Stimulated activated CD4-positive, alpha-beta T cell treated with anti-CD3 and anti-CD28 coated beads, Interleukin-1b, Interleukin-23, amount 100 ng/mL, for 48 hours (primary cell): ENCODE data around the gene LITAFD.
"Not testable (repeated sequence)": the region's sequence is repeated elsewhere in the genome, so short reads cannot be mapped to it uniquely, and the experiment has no call there.

Experiments used
- DNase-seq: peaks from one replicate; pipeline ENCODE4 v3.0.0-alpha.2; 2020

The LITAFD gene

DNA sequence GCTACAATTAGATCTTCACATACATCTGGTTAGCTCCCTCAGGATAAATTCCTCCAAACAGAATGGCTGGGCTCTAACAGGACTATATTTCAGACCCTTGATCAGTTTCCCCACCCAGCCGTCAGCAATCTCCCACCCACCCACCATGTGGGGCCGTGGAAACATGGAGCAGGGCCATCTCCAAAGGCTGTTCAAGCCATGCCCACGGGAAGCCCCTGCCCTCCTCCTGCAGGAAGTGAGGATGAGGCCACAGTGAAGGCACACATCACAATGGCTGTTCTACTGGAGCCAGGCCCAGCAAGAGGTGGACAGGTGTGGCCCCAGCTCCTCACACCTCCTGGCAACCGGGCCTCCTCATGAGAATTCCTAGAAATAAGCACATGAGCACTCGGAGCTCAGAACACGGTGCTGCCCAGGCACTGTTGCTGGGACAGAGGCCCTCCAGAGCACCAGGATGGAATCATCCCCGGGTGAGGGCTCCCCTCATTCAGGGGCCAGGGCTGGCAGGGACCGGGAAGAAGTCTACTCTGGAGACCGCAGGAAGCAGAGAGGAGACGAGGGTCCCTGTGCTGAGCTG is at the start of gene LITAFD:
Gene LITAFD, plus strand, starts transcription at position 311 of the 577 bp plus-strand sequence. CDS start 2,005 bp downstream, outside the sequence.
- DNase-seq = no peak

- DNase-seq = no peak
Measured at GRCh38 chr16:8832717-8833105, 49.4 kb upstream of the LITAFD start.

DNA sequence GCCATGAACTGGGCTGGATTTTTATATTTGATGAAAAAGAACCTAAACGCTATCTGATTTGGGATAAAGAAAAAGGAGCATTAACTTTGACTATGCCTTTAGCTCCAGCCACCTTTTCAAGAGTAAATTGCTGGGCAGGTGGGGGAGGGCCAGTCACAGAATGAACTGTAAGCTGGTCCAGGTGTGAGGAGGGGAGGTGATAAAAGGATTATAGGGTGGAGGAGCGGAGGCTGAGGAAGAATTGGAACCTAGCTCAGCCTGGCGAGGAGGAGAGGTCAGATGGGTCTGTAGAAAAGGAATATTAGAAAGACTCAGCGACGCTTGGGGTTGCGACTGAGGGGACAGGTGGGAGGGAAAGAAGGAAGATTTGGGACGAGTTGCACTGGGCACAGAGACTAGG is 45.4 kb upstream of the LITAFD start:
- not testable (repeated sequence) for DNase-seq

DNA sequence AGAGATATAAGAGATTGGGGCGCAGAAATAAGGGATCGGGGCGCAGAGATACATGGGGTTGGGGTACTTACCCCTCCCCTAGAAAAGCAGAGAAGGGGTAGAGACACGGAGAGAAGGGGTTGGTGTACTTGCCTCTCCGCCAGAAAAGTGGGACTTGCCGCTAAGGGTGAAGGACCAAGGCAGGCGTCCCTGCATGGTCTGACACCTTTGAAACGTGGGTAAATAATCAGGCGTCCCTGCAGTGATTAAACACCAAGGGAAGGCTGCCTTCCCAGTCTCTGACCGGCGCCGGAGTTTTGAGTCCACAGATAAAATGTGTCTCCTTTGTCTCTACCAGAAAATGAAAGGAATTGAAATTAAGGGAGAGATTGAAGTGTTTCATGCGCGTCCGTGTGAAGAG is 44.6 kb upstream of the LITAFD start:
- DNase-seq = not testable (repeated sequence)

DNA sequence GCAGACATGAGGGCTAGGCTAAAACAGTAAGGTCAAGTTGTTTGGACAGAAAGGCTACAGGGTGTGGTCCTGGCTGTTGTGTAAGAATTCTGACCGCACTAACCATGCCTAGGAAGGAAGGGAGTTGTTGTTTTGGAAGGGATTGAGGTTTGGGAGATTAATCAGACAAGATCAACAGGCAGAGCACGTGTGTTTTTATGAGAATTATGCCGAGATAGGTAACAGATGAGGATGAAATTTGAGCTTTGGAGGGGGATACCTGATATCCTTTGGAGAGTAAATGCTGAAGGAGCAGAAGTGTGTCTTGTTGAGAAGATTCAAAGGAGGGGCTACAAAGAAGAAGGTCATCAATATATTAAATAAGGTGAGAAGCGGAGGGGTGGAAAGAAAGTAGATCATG is 40.1 kb upstream of the LITAFD start:
- DNase-seq = not testable (repeated sequence)

GRCh38 chr16:8843296-8843695 is 38.9 kb upstream of the LITAFD start:
- not testable (repeated sequence) for DNase-seq

- no peak for DNase-seq
Measured at GRCh38 chr16:8845699-8846298, 36.4 kb upstream of the LITAFD start.

DNA sequence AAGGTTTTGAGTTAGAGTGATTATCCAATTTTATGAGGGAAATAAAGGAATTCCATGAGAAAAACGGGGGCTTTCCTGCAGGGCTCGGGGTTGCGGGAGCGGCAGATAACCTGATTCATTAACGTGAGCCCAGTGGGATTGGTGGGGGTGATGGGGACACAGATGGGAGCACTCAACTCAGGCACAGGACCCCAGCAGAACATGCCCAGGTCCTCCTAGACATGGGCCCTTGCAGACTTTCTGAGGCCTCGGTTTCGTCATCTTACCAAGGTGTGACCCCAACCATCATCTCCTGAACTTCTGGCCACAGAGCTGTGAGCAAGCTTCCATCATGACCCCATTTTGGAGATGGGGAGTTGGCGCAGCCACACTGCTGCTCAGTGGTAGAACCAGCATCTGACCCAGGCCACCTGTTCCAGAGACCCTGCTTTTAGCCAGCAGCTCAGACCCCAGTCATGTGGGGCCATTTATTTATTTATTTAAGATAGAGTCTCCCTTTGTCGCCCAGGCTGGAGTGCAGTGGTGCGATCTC is 35.7 kb upstream of the LITAFD start:
- no peak for DNase-seq

DNA sequence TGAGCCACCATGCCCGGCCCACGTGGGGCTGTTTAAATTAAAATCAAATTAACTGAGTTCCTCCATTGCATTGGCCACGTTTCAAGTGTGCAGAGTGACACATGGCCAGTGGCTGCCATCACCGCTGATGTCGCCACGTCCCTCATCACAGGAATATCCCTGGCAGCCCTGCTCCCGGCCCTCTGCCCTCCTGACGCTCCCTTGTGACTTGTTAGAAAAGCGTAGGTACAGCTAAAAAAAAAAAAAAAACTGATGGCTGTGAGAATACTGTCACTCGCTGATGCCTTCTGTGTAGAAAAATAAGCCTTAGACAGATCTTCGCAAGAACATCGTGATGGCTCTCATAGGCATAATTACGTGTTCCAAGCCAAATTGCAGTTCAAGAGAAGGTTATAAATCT is 35.0 kb upstream of the LITAFD start:
- DNase-seq = no peak

DNA sequence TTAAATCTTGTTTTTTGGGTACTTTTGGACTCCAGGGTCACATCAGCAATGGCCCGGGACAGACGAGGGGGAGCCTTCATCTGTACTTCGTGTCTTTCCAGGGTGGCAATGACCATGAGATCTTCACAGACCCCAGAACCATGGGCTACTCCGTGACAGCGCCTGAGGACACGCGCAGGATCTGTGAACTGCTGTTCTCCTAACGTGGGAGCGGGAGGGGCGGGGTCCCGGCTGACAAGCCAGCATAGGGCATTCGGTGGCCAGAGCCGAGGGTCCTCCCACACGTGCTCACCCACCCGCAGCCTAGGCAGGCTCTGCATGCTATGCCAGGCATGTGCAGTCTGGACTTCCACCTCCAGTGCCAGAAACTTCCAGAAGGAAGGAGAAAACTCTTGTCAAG is 34.5 kb upstream of the LITAFD start:
- DNase-seq = no peak

DNA sequence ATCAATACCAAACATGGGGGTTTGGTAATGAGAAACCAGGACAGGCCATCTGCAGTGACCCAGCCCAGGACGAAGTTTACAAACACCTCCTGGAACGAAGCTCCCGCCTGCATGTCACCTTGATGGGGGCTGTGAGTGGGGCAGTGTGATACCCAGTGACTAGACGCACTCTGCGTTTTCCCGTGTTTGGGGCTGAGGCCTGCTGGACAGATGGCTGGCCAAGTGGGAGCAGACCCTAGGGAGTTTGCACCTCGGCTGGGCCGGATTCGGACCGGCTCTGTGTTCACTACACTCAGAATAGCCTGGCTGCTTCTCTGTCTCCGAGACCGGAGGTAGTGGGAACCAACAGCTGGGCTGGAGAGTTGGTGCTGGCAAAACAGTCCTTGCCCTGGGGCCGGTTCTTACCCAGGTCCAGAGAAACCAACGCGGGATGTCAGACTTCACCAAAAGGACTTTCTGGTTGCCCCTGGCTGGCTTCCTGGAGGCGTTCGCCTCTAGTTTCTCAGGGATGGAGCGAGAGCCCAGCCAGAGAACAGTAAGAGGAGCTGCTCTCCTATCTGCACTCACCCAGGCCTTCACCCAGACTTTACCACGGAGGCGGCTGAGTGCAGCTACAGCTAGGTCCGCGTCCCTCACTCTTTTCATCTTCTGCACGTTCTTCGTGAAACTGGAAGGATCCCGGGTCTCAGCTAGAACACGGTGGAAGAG is 33.8 kb upstream of the LITAFD start:
- no peak for DNase-seq

DNA sequence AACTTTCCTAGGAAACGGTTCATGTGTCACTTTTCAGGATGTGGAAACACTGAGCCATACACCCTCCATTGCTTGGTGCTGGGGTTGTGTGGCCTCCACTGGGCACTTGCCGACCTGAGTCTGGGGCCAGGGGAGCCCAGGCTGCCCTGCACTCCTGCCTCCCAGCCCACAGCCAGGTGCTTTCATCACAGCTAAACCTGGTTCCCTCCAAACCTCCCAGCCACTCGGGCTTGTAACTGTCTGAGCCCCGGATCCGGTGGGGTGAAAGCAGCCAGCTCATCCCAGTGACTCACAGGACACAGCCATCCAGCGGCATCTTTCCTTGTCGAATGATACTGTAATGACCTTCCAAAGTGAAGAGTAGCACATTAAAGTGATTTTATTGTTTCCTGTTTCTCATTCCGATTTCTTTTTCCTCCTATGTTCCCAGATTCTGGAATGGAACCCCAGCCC is 33.2 kb upstream of the LITAFD start:
- no peak for DNase-seq

GRCh38 chr16:8849411-8850011 is 32.6 kb upstream of the LITAFD start:
- DNase-seq = no peak

DNA sequence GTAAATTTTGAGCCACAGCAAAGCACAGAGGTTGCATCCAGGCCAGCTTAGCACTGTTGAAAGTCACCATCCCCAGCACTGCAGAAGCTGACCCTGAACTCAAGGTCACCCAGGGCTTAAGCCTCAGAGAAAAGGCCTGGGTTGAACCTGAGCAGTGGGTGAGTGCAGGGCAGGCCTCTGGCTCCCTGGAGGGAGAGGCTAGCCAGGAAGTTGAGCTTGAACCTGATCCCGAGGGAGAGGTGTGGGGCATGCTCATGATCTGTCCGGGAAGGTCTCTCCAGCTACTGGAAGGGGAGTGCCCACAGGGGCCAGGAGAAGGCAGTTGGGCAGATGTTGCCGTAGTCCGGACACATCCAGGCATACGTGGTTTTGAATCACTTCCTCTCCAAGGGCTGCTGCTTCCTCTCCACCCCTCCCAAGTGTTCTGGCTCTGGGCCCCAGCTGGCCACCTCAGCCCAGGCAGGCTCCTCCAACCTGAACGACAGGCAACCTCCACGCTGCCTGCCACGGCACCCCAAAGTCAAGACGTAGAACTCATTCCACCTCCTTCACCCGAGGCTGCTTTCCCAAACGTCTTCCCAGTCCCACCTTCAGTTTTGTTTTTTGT is 31.8 kb upstream of the LITAFD start:
- no peak for DNase-seq

DNA sequence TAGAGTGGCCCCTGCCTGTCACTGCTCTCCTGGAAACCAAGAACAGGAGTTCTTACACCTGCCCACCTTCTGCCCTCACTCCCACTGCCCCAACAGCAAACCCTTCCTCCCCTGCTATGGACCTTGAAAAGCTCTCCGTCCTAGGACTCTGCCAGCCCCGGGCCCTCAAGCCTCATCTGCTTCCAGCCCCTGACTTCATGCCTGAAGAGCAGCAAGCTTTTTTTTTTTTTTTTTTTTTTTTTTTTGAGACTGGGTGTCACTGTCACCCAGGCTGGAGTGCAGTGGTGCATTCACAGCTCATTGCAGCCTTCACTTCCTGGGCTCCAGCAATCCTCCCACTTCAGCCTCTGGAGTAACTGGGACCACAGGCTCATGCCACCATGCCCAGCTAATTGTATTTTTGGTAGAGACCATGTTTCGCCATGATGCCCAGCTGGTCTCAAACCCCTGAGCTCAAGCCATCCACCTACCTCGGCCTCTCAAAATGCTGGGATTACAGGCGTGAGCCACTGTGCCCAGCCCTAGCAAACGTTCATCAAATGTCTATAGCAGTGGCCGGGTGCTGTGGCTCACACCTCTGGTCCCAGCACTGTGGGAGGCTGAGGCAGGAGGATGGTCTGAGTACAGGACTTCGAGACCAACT is 30.3 kb upstream of the LITAFD start:
- DNase-seq = no peak

DNA sequence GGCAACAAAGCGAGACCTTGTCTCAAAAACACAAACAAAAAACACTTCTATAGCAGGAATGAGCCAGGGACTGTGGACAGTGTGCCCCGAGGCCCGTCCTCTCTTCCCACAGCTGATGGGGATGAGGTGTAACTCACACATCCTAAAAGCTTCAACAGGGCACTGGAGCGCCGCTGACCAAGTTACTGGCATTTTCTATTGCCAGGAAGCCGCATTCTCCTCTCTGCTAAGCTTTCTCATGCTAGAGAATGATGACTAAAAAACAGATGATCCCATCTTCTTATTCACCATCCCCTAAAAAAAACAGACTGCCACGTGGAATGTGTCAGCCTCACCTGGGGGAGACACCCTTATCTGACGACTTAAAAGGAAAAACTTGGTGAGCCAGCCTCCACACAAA is 29.6 kb upstream of the LITAFD start:
- DNase-seq = no peak

- no peak for DNase-seq
Measured at GRCh38 chr16:8853150-8853549, 29.0 kb upstream of the LITAFD start.

DNA sequence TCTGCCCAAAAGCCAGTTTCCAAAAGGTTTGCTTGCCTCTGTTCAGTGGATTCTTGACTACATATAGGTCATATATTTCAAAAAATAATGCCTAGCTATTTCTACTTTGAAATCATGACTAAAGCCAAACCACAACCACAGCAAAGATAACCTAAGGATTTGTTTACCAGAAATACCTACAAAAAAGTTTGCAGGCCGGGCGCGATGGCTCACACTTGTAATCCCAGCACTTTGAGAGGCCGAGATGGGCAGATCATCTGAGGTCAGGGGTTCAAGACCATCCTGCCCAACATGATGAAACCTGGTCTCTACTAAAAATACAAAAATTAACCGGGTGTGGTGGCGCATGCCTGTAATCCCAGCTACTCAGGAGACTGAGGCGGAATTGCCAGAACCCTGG is 28.5 kb upstream of the LITAFD start:
- DNase-seq = no peak

- no peak for DNase-seq
Measured at GRCh38 chr16:8854298-8854948, 27.7 kb upstream of the LITAFD start.

GRCh38 chr16:8855051-8855786 is 26.9 kb upstream of the LITAFD start:
- DNase-seq = no peak

- DNase-seq = no peak
Measured at GRCh38 chr16:8855972-8856371, 26.2 kb upstream of the LITAFD start.
